ENCODE measurements around the gene DLG5. TPM values are rescaled to one million over a fixed set of nuclear protein-coding genes. Genes with fewer than 3 reads are reported as not detected.
A peak's percentile ranks its signal among the peaks of the same experiment; 100 is the strongest.

The DLG5 gene
- polyA plus RNA-seq, 4 donors: 7.8 to 35.9 (median 11.4) TPM

DNA sequence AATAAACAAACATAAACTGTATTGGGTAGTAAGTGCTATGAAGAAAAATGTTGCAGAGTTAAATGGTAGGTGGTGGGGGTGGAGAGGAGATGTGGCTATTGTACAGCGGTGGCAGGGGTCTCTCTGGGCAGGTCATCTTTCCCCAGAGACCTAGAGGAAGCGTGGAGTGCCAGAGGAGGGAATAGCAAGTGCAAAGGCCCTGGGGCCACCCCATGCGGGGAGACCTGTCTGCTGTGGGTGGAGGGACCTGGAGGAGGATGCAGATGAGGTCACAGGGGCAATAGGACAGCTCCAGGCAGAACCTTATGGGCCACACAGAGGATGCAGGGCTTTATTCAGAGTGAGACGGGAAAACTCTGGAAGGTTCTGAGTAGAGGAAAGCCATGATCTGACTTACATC is 47.5 kb downstream of the DLG5 start:
- Histone ChIP-seq H3K4me3 (ENCODE audit: low read depth in 1 of 3, low read length in 3 of 3) (no peak overlapping the region), H3K27me3 (ENCODE audit: control insufficient read depth in 3 of 3, insufficient read depth in 3 of 3, low read length in 3 of 3) (no peaks in the 10 kb centered on the region), H3K27ac (ENCODE audit: low read depth in 1 of 3, low read length in 2 of 3) (no peak overlapping the region), H3K9me3 (ENCODE audit: control insufficient read depth in 2 of 2, insufficient read depth in 1 of 2, low read depth in 1 of 2, low read length in 1 of 2) (no peaks in the 10 kb centered on the region), H3K36me3 (ENCODE audit: control insufficient read depth in 3 of 3, insufficient read depth in 2 of 3, low read depth in 1 of 3, low read length in 3 of 3) (peaks cover 0 to 44% (median 0%) of the 10 kb centered on the region in 3 donors), H3K4me1 (ENCODE audit: control insufficient read depth in 3 of 3, insufficient read depth in 2 of 3, low read depth in 1 of 3, low read length in 2 of 3) (peaks cover 0 to 18% (median 3%) of the 10 kb centered on the region in 3 donors)
- DNase-seq (no peak), FAIRE-seq (no peak)
- 88 to 98% (median 97%) methylated on average over 4 of the region's 4 CpGs for WGBS, 3 donors

DNA sequence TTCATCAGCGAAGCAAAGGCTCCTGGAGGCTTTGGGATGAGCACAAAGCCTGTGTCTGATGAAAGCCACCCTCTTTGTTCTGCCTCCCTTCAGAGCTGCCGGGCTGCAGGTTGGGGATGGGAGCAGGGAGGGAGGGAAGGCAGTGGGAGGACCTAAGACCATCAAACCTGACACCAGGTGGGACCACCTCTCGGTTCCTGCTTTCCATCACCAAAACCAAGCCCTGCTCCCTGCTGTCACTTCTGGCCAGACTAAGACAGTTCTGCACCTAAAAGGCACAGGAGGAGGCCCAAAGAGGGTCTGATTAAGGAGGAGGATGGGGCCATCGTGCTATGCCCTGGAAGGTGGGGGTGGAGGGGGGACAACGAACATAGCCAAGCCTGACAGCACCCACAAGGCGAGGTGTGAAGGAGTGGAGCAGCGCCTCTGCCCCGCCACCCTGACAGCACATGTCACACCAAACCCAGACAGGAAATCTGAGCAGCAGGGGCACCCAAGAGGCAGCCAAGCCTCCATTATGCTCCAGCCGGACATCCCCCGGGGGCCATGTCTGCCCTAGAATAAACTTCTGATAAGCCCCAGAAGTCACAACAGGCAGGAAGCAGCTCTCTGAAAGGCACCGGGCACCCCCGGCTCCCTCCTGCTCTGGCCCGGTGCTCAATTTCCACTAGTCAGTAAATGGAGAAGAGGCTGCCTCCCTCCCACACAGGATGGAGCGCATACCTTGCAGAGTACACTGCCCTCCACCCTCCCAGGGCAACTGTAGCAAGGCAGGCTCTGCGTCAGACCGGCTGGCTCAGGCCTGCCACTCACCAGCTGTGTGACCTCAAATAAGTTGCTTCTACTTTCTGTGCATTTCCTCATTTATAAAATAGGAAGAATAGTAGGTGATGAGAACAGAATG is 48.9 kb downstream of the DLG5 start:
- no peak for FAIRE-seq
- peaks cover 0 to 52% (median 0%) of the 10 kb centered on the region in 3 donors for H3K36me3 ChIP-seq (ENCODE audit: control insufficient read depth in 3 of 3, insufficient read depth in 2 of 3, low read depth in 1 of 3, low read length in 3 of 3)
- DNase-seq: no peak
- no peaks in the 10 kb centered on the region for H3K9me3 ChIP-seq (ENCODE audit: control insufficient read depth in 2 of 2, insufficient read depth in 1 of 2, low read depth in 1 of 2, low read length in 1 of 2)
- H3K27ac ChIP-seq (ENCODE audit: low read depth in 1 of 3, low read length in 2 of 3): no peak overlapping the region
- H3K4me1 ChIP-seq (ENCODE audit: control insufficient read depth in 3 of 3, insufficient read depth in 2 of 3, low read depth in 1 of 3, low read length in 2 of 3): peaks cover 0 to 26% (median 14%) of the 10 kb centered on the region in 3 donors
- WGBS, 3 donors: 47 to 74% (median 61%) methylated on average over 16 of the region's 16 CpGs
- no peak overlapping the region for H3K4me3 ChIP-seq (ENCODE audit: low read depth in 1 of 3, low read length in 3 of 3)
- no peaks in the 10 kb centered on the region for H3K27me3 ChIP-seq (ENCODE audit: control insufficient read depth in 3 of 3, insufficient read depth in 3 of 3, low read length in 3 of 3)

DNA sequence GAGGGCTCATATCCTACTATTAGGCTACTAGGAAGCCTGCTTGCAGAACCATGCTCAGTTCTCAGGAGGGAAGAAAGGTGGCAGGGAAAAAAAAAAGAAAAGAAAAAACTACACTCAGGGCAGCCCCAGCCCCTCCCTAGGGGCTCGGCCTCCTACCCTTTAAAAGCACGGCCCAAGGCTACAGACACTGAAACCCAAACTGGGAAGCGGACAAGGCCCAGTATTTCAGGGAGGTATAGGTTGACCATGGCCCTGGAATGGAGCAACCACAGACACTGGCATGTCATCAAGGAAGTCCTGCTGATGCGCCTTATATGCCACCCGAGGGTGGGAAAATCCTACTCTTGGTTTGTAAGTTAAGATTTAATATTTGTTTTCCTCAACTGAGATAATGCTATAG is 50.8 kb downstream of the DLG5 start:
- Histone ChIP-seq H3K4me3 (ENCODE audit: low read depth in 1 of 3, low read length in 3 of 3) (no peak overlapping the region), H3K27me3 (ENCODE audit: control insufficient read depth in 3 of 3, insufficient read depth in 3 of 3, low read length in 3 of 3) (no peaks in the 10 kb centered on the region), H3K36me3 (ENCODE audit: control insufficient read depth in 3 of 3, insufficient read depth in 2 of 3, low read depth in 1 of 3, low read length in 3 of 3) (peaks cover 0 to 52% (median 0%) of the 10 kb centered on the region in 3 donors), H3K27ac (ENCODE audit: low read depth in 1 of 3, low read length in 2 of 3) (no peak overlapping the region), H3K9me3 (ENCODE audit: control insufficient read depth in 2 of 2, insufficient read depth in 1 of 2, low read depth in 1 of 2, low read length in 1 of 2) (no peaks in the 10 kb centered on the region), H3K4me1 (ENCODE audit: control insufficient read depth in 3 of 3, insufficient read depth in 2 of 3, low read depth in 1 of 3, low read length in 2 of 3) (peaks cover 0 to 29% (median 14%) of the 10 kb centered on the region in 3 donors)
- DNase-seq (no peak), FAIRE-seq (no peak)
- WGBS, 3 donors: 85 to 96% (median 92%) methylated on average over 5 of the region's 5 CpGs

DNA sequence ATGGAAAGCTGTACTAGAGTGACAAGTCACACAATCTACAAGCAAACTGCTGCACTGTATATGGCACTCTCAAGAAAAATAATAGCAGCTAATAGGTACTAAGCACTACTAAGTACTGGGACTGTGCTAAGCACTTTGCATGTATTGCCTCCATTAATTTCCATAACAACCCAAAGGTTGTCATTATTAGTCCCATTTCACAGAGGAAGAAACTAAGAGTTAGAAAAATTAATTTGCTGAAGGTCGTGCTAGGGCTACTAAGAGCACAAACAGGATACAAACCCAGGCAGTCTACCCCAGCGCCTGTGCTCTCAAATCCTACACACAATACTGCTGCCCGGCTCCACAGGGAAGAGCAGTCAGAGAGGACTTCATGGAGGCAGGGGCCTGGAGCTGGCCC is 51.7 kb downstream of the DLG5 start:
- DNase-seq (no peak), FAIRE-seq (no peak)
- Histone ChIP-seq H3K9me3 (ENCODE audit: control insufficient read depth in 2 of 2, insufficient read depth in 1 of 2, low read depth in 1 of 2, low read length in 1 of 2) (no peaks in the 10 kb centered on the region), H3K36me3 (ENCODE audit: control insufficient read depth in 3 of 3, insufficient read depth in 2 of 3, low read depth in 1 of 3, low read length in 3 of 3) (peaks cover 0 to 53% (median 0%) of the 10 kb centered on the region in 3 donors), H3K27ac (ENCODE audit: low read depth in 1 of 3, low read length in 2 of 3) (no peak overlapping the region), H3K4me1 (ENCODE audit: control insufficient read depth in 3 of 3, insufficient read depth in 2 of 3, low read depth in 1 of 3, low read length in 2 of 3) (peaks cover 0 to 29% (median 14%) of the 10 kb centered on the region in 3 donors), H3K27me3 (ENCODE audit: control insufficient read depth in 3 of 3, insufficient read depth in 3 of 3, low read length in 3 of 3) (no peaks in the 10 kb centered on the region), H3K4me3 (ENCODE audit: low read depth in 1 of 3, low read length in 3 of 3) (no peak overlapping the region)
- WGBS, 3 donors: 93 to 97% (median 94%) methylated on average over 3 of the region's 3 CpGs

DNA sequence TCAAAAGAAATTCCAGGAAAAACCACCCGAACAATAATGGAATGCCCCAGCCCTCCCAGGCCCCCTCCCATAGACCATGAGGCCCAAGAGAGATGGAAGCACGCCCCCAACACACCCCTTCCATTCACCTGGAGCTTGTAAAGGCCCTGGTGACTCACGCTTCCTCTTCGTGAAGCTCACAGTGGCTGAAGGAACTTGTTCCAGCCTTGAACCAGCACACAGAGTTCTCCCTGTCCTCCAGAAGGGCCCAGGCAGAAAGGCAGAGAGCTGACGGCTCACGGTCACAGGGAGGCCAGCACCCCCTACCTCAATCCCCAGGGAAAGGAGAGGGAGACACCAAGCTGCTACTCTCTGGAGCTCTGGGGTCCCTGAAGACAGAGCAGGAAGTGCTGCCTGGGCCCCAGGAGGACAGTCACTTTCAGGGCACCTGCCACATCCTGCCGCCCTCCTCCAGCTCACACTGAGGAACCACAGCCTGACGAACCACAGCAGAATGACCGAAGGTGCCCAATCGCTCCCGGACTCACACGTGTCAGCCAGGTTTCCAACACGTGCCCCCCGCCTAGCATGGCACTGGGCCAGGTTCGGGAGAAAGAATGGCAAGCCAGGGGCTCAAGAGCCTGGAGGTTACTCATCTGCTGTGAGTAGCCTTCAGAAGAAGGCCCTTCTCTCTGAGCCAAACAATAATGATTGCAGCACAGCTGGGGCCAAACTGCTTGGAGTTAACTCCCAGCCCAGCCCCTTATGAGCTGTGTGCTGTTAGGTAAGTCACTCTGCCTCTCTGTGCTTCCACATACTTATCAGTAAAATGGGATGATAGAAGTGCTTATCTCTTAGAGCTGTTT is 52.8 kb downstream of the DLG5 start:
- peaks cover 0 to 29% (median 14%) of the 10 kb centered on the region in 3 donors for H3K4me1 ChIP-seq (ENCODE audit: control insufficient read depth in 3 of 3, insufficient read depth in 2 of 3, low read depth in 1 of 3, low read length in 2 of 3)
- peaks cover 0 to 50% (median 0%) of the 10 kb centered on the region in 3 donors for H3K36me3 ChIP-seq (ENCODE audit: control insufficient read depth in 3 of 3, insufficient read depth in 2 of 3, low read depth in 1 of 3, low read length in 3 of 3)
- H3K9me3 ChIP-seq (ENCODE audit: control insufficient read depth in 2 of 2, insufficient read depth in 1 of 2, low read depth in 1 of 2, low read length in 1 of 2): no peaks in the 10 kb centered on the region
- 31 to 34% (median 32%) methylated on average over 15 of the region's 15 CpGs for WGBS, 3 donors
- DNase-seq (peak; percentile 52 to 67), FAIRE-seq (no peak)
- H3K4me3 ChIP-seq (ENCODE audit: low read depth in 1 of 3, low read length in 3 of 3): no peak overlapping the region
- H3K27ac ChIP-seq (ENCODE audit: low read depth in 1 of 3, low read length in 2 of 3): peak overlapping the region; percentile 24 to 74 (median 73)
- no peaks in the 10 kb centered on the region for H3K27me3 ChIP-seq (ENCODE audit: control insufficient read depth in 3 of 3, insufficient read depth in 3 of 3, low read length in 3 of 3)

DNA sequence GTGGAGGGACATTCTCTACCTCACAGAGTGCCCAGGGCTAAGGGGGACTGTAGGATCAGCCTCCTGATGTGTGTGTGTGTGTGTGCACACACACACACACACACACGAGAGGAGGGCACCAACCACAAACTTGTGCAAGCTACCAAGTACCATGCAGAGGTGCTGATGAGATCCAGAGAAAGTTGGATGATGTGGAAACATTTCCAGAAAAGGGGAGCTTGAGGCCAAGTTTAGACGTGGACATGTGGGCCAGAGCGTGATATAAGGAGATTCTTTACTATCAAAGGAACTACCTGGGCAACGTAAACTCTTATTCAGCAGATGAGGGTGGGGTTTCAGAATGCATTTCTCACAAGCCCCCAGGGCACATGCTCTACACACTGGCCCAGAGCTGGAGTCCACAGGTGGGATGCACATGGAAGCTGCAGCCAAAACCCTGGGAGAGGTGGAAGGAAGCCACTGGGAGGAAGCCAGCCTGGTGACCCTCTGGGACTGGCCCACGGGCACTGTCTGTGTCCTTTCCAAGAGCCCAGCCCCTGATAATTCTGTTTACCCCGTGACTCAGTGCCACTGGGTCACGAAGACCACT is 53.5 kb downstream of the DLG5 start:
- no peaks in the 10 kb centered on the region for H3K27me3 ChIP-seq (ENCODE audit: control insufficient read depth in 3 of 3, insufficient read depth in 3 of 3, low read length in 3 of 3)
- no peak overlapping the region for H3K4me3 ChIP-seq (ENCODE audit: low read depth in 1 of 3, low read length in 3 of 3)
- peak overlapping the region in 1 of 3 donors; percentile 36 for H3K27ac ChIP-seq (ENCODE audit: low read depth in 1 of 3, low read length in 2 of 3)
- FAIRE-seq (no peak), DNase-seq (no peak)
- 82 to 88% (median 85%) methylated on average over 7 of the region's 7 CpGs for WGBS, 3 donors
- peaks cover 0 to 52% (median 0%) of the 10 kb centered on the region in 3 donors for H3K36me3 ChIP-seq (ENCODE audit: control insufficient read depth in 3 of 3, insufficient read depth in 2 of 3, low read depth in 1 of 3, low read length in 3 of 3)
- no peaks in the 10 kb centered on the region for H3K9me3 ChIP-seq (ENCODE audit: control insufficient read depth in 2 of 2, insufficient read depth in 1 of 2, low read depth in 1 of 2, low read length in 1 of 2)
- H3K4me1 ChIP-seq (ENCODE audit: control insufficient read depth in 3 of 3, insufficient read depth in 2 of 3, low read depth in 1 of 3, low read length in 2 of 3): peaks cover 0 to 24% (median 14%) of the 10 kb centered on the region in 3 donors

DNA sequence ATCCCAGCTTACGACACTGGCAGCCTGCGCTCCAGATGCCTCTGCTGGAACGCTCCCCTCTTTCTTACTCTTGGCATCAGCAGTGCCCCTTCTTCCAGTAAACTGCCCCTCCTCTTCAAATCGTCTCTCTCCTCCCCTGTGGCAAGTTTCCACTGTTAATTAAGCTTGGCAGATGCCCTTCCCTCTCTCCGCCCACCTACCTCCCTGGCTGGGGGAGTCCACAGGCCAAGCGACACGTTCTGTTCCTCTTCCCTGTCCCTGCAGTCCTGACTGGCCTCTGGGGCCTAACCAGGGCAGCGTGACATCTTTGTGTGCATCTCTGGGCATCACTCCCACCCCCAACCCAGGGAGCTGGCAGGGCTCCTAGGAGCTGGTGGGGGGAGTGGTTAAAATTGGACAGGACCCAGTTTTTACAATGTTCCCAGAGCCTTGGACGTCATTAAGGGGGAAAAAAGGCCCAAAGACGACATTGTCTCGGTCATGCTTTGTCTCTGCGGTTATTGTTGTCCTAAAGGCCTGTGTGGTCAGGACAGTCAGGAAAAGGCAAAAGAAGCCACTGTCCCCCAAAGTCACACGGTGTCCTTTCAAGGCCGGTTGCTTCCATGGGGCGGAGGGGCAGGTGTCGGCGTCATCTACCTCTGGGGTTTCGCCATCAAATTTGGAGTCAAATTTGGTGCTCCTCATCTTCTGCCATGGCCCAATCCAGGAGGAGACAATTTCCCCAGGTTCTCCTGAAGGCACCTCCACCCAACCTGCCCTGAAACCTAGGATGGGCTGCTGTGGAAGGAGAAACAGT is 54.2 kb downstream of the DLG5 start:
- Histone ChIP-seq H3K27me3 (ENCODE audit: control insufficient read depth in 3 of 3, insufficient read depth in 3 of 3, low read length in 3 of 3) (no peaks in the 10 kb centered on the region), H3K9me3 (ENCODE audit: control insufficient read depth in 2 of 2, insufficient read depth in 1 of 2, low read depth in 1 of 2, low read length in 1 of 2) (no peaks in the 10 kb centered on the region), H3K36me3 (ENCODE audit: control insufficient read depth in 3 of 3, insufficient read depth in 2 of 3, low read depth in 1 of 3, low read length in 3 of 3) (peaks cover 0 to 52% (median 0%) of the 10 kb centered on the region in 3 donors), H3K4me3 (ENCODE audit: low read depth in 1 of 3, low read length in 3 of 3) (no peak overlapping the region), H3K27ac (ENCODE audit: low read depth in 1 of 3, low read length in 2 of 3) (peak overlapping the region in 2 of 3 donors; percentile 2 to 36), H3K4me1 (ENCODE audit: control insufficient read depth in 3 of 3, insufficient read depth in 2 of 3, low read depth in 1 of 3, low read length in 2 of 3) (peaks cover 0 to 18% (median 14%) of the 10 kb centered on the region in 3 donors)
- DNase-seq (no peak), FAIRE-seq (no peak)
- WGBS, 3 donors: 81 to 88% (median 85%) methylated on average over 18 of the region's 18 CpGs

Data from small intestine (tissue), 7 donors.